Stimulated activated naive CD8-positive, alpha-beta T cell treated with anti-CD3 and anti-CD28 coated beads, Interleukin-15, amount 100 ng/mL, for 72 hours (primary cell): ENCODE results near the gene ICA1L.

Source experiments
- ATAC-seq: fragments of 150-1000 bp; cut with Tn5 transposase; 2 replicates; pipeline ENCODE4 v1.10.0; 2021; ENCODE audit warnings: mild to moderate bottlenecking, moderate library complexity
- DNase-seq, 2 donors: peaks; one replicate each; pipeline ENCODE4 v3.0.0; 2021 to 2022
- H3K27ac Mint-ChIP-seq, 2 donors: one replicate each; pipeline ENCODE4 v1.8.0; 2022; ENCODE audit warnings: mild to moderate bottlenecking in 2 of 2, mixed read lengths in 2 of 2, moderate library complexity in 2 of 2
- H3K27me3 Mint-ChIP-seq: one replicate; pipeline ENCODE4 v1.8.0; 2022; ENCODE audit warnings: mixed read lengths
- H3K4me1 Mint-ChIP-seq: one replicate; pipeline ENCODE4 v1.8.0; 2022; ENCODE audit warnings: mild to moderate bottlenecking, mixed read lengths
- H3K4me3 Mint-ChIP-seq, 2 donors: one replicate each; pipeline ENCODE4 v1.8.0; 2022; ENCODE audit warnings: mild to moderate bottlenecking in 2 of 2, mixed read lengths in 2 of 2, moderate library complexity in 1 of 2
- H3K9me3 Mint-ChIP-seq, 2 donors: one replicate each; pipeline ENCODE4 v1.8.0; 2022; ENCODE audit warnings: mixed read lengths in 2 of 2

ICA1L gene

DNA sequence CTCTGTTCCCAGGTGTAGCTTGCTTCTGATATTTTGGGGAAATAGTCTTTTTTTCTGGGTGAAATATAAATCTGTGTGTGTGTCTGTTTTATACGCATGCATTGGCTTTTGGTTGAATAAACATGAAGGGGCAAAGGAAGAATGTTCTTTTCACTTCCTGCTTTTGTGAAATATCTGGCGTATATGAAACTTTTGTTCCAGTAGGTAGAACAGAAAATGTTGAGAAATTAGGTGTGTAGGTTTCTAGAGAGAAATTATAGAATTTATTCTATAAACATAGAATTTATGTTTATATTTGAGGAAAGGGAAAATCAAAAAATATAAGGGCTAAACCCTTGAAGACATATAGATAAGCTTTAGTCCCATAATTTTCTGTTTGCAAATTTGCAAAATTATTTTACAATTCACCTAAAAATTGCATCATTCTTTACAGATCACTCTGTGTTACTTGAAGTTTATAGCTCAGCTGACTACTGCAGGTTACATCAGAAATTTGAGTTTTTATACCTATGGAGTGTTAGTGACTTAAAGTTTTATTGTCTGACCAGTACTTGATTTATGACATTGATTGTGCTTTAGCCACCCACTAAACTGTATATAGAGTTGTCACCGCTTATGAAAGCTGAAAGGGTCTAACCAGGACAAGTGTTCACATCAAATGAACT lies 120.7 kb downstream of the ICA1L start:
- peak; percentile 81 for ATAC-seq
- Mint-ChIP-seq H3K27me3 (no peaks in the 10 kb centered on the region), H3K9me3 (peaks cover 5 to 8% of the 10 kb centered on the region in 2 donors), H3K27ac (peak overlapping the region; percentile 99), H3K4me3 (peak overlapping the region; percentile 62 to 65), H3K4me1 (peaks cover 91% of the 10 kb centered on the region)
- DNase-seq: no peak

DNA sequence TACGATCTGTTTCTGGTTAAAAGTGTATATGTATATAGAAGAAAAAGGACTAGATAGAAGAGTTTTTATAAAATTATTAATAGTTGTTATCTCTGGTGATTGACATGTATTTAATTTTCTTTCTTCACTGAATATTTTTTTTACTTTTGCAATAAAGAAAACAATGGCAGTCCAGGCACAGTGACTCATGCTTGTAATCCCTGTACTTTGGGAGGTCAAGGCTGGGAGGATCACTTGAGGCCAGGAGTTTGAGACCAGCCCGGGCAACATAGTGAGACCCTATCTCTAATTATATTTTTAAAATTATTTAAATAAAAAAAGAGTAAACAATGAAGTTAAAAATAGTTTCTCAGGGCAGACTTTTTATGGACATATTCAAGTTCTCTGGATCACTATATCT lies 122.1 kb downstream of the ICA1L start:
- Mint-ChIP-seq H3K4me3 (no peak overlapping the region), H3K4me1 (peaks cover 88% of the 10 kb centered on the region), H3K9me3 (peaks cover 8 to 13% of the 10 kb centered on the region in 2 donors), H3K27me3 (no peaks in the 10 kb centered on the region), H3K27ac (peak overlapping the region; percentile 99)
- no peak for ATAC-seq
- DNase-seq: no peak

DNA sequence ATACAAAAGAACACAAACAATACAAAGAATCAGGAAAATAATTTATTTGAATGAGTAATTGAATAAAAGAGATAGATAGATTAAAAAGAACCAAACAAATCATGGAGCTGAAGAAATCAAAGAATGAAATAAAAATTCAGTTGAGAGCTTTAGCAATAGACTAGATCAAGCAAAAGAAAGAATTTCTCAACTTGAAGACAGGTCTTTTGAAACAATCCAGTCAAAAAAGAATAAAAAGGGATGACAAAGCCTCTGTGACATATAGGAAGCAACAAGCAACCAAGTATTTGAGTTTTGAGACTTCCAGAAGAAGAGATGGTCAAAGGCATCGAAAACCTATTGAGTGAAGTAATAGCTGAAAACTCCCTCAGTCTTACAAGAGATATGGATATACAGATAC lies 128.0 kb downstream of the ICA1L start:
- Mint-ChIP-seq H3K9me3 (peaks cover 18 to 22% of the 10 kb centered on the region in 2 donors), H3K4me3 (no peak overlapping the region), H3K27me3 (no peaks in the 10 kb centered on the region), H3K4me1 (peaks cover 41% of the 10 kb centered on the region), H3K27ac (no peak overlapping the region)
- ATAC-seq (no peak), DNase-seq (no peak)

DNA sequence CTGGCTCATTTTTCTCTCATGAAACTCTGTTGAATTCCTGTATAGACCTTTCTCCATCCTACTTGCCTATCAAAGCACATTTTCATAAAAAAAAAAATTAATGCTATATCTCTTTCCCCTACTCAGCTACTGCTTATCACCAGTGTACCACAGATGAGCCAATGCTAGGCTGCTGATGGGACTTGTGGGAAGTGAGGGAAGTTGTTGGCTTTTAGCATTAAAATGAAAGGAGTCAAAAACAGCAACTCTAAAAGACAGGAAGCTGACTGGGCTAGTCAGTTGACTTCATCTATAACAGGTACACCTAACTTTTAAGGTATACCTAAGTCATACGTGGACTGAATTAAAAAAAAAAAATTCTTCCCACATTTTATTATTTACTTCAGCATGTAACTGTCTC lies 134.7 kb downstream of the ICA1L start:
- peaks cover 11 to 14% of the 10 kb centered on the region in 2 donors for H3K9me3 Mint-ChIP-seq
- H3K4me3 Mint-ChIP-seq: peak overlapping the region in 1 of 2 donors; percentile 12
- no peak for ATAC-seq

DNA sequence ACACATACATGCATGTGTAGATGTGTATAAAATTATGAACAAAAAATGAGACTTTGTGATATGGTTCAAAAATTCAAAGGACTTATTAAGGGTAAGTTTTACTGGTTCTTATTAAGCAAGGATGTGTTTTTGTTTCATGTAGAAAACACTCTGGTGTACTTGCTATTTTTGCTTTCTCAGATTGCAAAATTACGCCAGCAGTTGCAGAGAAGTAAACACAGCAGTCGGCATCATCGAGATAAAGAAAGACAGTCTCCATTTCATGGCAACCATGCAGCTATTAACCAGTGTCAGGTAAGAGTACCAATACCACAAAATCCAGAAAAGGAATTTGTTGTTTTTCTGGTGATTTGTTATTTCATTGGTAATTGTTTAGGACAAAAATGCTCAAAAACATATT lies 145.5 kb downstream of the ICA1L start:
- Mint-ChIP-seq H3K4me3 (no peak overlapping the region), H3K9me3 (no peaks in the 10 kb centered on the region), H3K27me3 (no peaks in the 10 kb centered on the region), H3K27ac (no peak overlapping the region), H3K4me1 (peaks cover 37% of the 10 kb centered on the region)
- ATAC-seq (no peak), DNase-seq (no peak)

More for the DNA sequence above, 134.7 kb downstream of the ICA1L start:
- H3K4me1 Mint-ChIP-seq: peaks cover 34% of the 10 kb centered on the region
- no peak for DNase-seq
- H3K27ac Mint-ChIP-seq: peak overlapping the region; percentile 63 to 76
- H3K27me3 Mint-ChIP-seq: no peaks in the 10 kb centered on the region

DNA sequence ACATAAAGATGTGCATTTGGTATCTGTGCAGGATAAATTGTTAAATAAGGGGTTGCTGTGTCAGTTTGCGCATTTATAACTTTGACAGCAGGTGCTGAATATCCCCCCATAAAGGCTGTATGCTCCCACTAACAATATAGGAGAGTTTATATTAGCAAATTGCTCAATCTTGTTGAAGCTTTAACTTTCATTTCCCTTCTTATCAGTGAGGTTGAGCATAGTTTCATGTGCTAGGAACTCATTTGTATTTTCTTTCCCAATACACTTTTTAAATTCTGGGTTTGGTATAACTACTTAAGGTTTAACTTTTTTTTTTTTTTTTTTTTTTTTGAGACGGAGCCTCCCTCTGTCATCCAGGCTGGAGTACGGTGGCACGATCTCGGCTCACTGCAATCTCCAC lies 147.8 kb downstream of the ICA1L start:
- H3K9me3 Mint-ChIP-seq: no peaks in the 10 kb centered on the region
- no peak overlapping the region for H3K4me3 Mint-ChIP-seq
- no peak for ATAC-seq
- H3K4me1 Mint-ChIP-seq: peaks cover 48% of the 10 kb centered on the region
- no peak overlapping the region for H3K27ac Mint-ChIP-seq
- H3K27me3 Mint-ChIP-seq: no peaks in the 10 kb centered on the region
- DNase-seq: no peak
